G401 (cell line): Measurements from ENCODE around the gene NPLOC4. TPM values are rescaled to one million over a fixed set of nuclear protein-coding genes. Genes with fewer than 3 reads are reported as not detected.

Source experiments
- DNase-seq: peaks from one replicate; pipeline ENCODE4 v3.0.0-alpha.2; 2015; ENCODE audit warnings: low spot score
- in situ Hi-C: cut with HindIII; loops from 2 replicates; pipeline ENCODE4 v1.10.0; 2016; ENCODE audit warnings: low sequenced_read_pairs, mixed read lengths
- total RNA-seq: library from RNA; depleted of rRNA; stranded (reverse); fragments of >200 nt; shearing (Covaris generic); gene quantifications from 2 replicates; pipeline ENCODE4 v1.2.3, GENCODE V29; 2014

Gene NPLOC4
- total RNA-seq, 1 experiment from 2014 or later, result 110 TPM

- DNase-seq, result no peak
- in situ Hi-C loops, result no loop called here
Measured at GRCh38 chr17:81528651-81529436, 108.1 kb downstream of the NPLOC4 start.

GRCh38 chr17:81528384-81528650, 108.6 kb downstream of the NPLOC4 start:
- in situ Hi-C loops, result no loop called here
- DNase-seq, result no peak

DNA sequence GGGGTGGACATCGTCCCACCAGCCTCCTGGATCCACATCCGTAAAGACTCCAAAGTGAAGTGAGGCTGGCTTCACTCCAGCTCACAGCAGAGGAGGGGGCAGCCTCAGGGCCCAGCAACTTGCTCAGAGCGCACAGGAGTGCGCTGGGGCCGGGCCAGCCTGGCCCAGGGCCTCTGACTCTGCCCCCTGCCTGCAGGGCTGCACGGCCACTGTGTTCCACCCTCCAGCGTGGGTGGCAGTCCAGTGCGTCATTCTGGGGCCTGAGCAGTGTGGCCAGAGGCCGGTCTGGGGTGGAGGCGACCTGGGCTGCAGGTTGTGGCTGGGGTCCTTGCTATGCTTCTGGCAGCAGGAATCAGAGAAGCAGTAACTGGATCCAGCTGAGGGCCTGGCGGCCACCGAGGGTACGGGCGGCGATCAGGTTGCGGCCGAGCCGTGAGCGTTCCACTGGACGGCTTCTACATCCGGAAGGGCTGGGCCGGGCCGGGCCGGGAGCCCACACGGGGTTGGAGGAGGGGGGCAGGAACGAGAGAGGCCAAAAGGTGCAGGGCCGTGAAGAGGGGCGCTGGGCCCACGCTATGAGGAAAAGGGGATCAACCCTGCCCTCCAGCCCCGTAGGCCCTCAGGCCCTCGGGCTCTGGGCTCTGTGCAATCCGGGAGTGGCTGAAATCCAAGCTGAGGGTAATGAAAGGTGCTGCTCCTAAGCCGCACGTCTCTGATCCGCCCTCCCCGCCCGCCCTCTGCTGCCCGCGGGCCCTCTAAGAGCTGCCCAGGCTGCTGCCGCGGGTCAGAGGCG, 109.1 kb downstream of the NPLOC4 start, which contains the start of gene FSCN2:
TSS of gene FSCN2 (plus strand) at position 787 of the 793 bp plus-strand sequence. CDS start 155 bp downstream, outside the sequence.
- in situ Hi-C loops, result no loop called here
- DNase-seq, result no peak

GRCh38 chr17:81526662-81527571, 110.0 kb downstream of the NPLOC4 start:
- in situ Hi-C loops, result no loop called here
- no peak for DNase-seq

DNA sequence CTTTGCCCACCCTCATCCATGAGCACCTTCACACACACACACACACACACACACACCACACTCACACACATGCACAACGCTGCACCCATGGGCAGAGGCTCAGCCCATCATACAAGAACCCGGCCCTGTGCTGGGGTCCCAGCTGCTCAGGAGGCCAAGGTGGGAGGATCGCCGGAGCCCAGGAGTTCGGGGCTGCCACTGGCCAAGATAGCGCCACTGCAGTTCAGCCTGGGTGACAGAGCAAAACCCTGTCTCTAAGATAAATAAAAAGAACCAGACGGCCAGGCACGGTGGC, 112.1 kb downstream of the NPLOC4 start:
- DNase-seq, result no peak
- in situ Hi-C loops, result no loop called here

GRCh38 chr17:81524039-81524864, 112.7 kb downstream of the NPLOC4 start:
- in situ Hi-C loops, result no loop called here
- DNase-seq, result no peak

DNA sequence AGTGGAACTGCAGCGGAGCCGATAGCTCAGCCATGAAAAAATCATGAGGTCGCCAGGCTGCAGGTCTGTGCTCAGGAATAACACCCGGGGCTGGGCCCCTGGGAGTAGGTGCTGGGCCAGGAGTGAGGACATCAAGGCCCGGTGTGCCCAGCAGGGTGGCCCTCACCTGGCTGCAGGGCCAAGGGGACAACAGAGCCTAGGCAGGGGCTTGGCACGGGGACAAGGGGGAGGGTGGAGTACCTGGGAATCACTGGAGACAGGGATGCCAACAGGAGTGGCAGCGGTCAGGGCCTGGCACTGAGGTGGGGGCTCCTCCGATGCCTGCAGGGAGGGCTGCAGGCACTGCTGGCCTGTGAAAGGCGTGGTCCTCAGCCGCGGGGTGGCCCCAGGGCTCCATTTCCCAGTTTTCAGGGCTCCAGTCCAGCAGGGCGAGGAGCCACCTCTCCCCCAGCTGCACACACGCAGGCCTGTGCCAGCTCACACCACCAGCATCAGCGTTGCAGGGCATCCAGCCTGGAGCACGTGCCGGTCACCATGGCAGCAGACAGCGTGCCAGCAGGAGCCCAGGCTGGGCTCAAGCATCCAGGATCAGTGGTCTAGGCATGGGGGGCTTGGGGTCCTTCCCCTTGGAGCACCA, 113.4 kb downstream of the NPLOC4 start:
- DNase-seq, result no peak
- in situ Hi-C loops, result no loop called here

GRCh38 chr17:81522491-81523401, 114.2 kb downstream of the NPLOC4 start:
- in situ Hi-C loops, result no loop called here
- DNase-seq, result no peak

- in situ Hi-C loops, result no loop called here
Measured at GRCh38 chr17:81520021-81520901, 116.7 kb downstream of the NPLOC4 start.

GRCh38 chr17:81519284-81520020, 117.5 kb downstream of the NPLOC4 start:
- DNase-seq, result no peak
- in situ Hi-C loops, result loop anchor here (10.0 kb wide), 1 partner anchor 115 kb away; no protein-coding TSS in a partner anchor

More at GRCh38 chr17:81520021-81520901, 116.7 kb downstream of the NPLOC4 start:
- DNase-seq, result no peak

DNA sequence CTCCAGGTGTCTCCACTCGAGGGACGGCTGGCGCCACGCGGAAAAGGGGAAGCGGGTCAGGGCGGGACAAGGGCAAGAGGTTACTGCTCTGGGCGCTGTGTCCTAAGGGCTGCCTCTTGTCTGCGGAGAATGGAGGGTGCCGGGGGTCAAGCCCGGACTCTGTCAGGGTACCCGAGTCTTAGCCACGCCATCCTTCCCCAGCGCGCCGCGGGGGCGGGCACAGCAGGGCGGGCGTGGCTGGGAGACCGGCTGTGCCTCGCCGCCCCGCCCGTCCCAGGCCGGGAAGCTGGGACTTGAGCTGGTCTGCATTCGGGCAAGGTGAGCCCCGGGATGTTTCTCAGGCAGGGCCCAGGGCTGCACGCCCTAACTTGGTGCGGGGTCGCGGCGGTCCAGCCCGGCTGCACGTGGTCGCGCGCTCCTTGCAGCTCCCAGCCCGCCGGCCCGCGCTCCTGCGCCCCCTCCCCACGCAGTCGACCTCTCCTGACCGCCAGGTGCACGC, 118.1 kb downstream of the NPLOC4 start:
- DNase-seq, result no peak
- in situ Hi-C loops, result loop anchor here (10.0 kb wide), 1 partner anchor 114 kb away; no protein-coding TSS in a partner anchor

DNA sequence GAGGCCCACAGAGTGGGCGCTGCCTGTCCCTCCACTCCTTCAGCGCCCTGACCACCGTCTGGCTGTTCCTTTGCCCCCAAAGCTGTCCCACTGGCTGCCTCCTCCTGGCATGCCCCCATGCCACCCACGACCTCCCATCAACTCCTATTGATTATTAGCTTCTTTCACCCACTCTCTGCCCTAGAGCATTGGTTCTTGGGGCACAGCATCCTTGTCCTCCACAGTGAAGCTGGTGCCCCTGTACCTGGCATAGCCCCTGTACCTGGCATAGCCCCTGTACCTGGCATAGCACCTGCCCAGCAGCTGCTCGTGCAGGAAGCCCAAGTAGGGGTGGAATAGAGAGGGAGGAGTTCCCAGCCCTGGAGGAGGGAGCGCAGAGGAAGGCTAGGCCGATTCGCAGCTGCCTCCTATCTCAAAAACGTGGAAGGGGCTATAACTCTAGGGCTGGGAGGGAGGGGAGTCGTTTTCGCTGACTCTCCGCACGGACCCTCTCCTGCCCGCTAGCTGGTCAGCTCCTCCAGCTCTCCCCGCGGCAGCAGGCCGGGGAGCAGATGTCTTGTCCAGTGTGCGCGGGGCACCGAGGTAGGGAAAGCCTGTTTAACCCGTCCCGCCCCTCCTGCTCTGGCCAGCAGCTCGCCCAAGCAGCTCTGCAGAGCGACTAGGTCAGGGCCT, 118.7 kb downstream of the NPLOC4 start:
- no peak for DNase-seq
- in situ Hi-C loops, result loop anchor here (10.0 kb wide), 1 partner anchor 113 kb away; no protein-coding TSS in a partner anchor

DNA sequence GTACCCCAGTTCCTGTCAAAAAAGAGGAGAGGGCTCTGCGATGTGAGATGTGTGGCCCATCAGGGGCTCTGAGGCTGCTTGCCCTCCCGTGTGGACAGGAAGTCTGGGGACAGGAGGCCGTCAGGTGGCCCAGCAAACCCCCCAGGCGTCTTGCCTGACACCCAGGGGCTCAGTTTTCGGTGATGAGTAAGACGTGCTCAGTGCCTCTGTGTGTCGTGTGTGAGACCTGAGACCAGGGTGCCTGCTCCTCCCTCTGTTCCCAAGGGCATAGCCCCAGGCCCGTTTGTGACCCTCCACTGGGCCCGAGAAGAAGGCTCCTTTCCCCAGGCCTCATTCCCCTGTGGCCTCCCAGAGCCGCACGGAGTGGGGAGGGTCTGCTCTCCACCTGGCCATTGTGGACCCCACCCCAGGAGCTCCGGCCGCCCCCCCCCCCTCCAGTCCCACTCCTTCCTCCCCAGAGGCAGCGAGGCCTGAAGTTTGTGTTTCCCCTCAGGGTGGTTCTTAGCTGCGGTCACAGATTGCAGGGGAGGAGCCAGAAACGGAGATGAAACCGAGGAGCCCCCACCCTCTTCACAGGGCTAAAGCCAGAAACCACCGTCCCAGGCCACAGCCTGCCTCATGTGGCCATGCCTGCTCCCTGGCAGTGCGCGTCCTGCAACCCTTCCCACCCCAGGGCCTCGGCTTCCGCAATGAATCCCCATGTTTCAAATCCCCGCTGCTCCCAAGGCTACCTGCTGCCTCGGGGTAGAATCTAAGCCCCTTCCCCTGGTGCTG, 119.4 kb downstream of the NPLOC4 start:
- DNase-seq, result no peak
- in situ Hi-C loops, result loop anchor here (10.0 kb wide), 1 partner anchor 113 kb away; no protein-coding TSS in a partner anchor

DNA sequence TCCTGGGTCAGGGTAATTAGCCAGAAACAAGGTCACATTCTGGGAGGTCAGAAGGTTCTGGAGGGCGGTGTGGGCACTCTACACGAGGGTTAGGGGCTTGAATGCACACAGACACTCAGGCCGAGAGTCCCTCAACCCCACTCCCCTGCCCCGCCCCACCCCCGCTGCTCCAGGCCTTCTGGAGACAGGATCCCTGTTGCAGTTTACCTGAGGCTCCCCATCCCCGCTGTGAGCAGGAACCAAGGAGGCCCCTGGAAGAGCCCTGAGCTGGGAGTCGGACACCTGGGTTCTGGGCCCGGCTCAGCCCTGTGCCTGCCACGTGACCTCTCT, 119.9 kb downstream of the NPLOC4 start:
- DNase-seq, result no peak
- in situ Hi-C loops, result loop anchor here (10.0 kb wide), 1 partner anchor 112 kb away; no protein-coding TSS in a partner anchor
